HG02943 (cell line): ENCODE data around the gene ACTRT2.

Source experiments
- ATAC-seq: cut with Tn5 transposase; IDR thresholded peaks from one replicate; pipeline ENCODE4 v1.9.1; 2021; ENCODE audit warnings: mild to moderate bottlenecking, low read depth, moderate library complexity; ENCODE audit not compliant: unreplicated experiment

Gene ACTRT2

GRCh38 chr1:2983319-2983705 is 38.0 kb upstream of the ACTRT2 start:
- ATAC-seq = no peak

- ATAC-seq = no peak
Measured at GRCh38 chr1:2983706-2984398, 37.4 kb upstream of the ACTRT2 start.

DNA sequence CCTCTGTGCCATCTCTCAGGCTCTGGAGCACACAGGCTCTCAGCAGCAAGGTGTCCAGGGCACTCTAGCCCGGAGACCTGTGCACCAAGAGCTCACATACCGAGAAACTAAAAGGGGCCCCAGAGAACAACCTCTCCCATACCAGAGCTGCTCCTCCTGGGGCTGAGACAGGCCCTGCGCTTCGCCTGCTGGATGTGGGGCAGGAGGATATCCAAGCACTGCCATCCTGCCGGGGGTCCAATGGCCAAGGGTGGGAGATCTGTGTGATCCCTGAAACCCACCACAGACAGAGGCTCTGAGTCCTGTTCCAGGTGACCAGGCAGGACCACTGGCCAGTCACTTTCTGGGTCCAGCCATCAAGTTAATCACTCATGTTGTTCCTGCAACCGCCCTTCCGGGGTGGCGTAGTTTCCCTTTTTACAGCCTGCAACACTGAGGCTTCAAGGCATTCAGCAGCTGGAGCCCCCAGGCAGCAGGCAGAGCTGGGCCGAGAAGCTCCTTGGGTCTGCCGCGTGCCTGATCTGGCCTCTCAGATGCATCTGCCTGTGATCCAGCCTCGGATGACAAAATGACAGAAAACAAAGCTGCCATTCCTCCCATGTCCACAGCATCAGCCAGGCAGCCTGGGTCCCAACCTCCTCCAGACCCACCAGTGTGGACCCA is 36.7 kb upstream of the ACTRT2 start:
- ATAC-seq = no peak

- no peak for ATAC-seq
Measured at GRCh38 chr1:2985067-2985561, 36.2 kb upstream of the ACTRT2 start.

DNA sequence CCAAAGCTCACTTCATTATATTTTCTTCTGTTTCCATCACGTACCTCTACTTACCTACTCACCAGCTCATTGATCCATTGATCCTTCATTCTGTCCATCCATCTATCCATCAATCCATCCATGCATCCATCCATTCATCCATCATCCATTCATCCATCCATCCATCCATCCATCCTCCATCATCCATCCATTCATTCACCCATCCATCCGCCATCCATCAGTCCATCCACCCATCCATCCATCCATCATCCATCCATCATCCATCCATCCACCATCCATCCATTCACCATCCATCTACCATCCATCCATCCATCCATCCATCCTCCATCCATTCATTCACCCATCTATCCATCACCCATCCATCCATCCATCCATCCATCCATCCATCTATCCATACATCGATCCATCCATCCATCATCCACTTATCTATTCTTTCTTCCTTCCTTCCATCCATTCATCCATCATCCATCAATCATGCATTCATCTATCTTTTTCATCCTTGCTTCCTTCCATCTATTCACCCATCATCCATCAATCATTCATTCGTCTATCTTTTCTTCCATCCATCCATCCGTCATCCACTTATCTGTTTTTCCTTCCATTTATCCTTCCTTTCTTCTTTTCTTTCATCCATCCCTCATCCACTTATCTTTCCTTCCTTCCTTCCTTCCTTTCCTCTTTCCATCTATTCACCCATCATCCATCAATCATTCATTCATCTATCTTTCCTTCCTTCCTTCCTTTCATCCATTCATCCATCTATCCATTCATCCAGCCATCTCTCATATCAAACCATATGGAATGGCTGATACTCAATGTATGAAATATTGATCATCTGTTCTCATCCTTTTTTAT is 35.3 kb upstream of the ACTRT2 start:
- ATAC-seq = no peak

- no peak for ATAC-seq
Measured at GRCh38 chr1:2986549-2987305, 34.5 kb upstream of the ACTRT2 start.

DNA sequence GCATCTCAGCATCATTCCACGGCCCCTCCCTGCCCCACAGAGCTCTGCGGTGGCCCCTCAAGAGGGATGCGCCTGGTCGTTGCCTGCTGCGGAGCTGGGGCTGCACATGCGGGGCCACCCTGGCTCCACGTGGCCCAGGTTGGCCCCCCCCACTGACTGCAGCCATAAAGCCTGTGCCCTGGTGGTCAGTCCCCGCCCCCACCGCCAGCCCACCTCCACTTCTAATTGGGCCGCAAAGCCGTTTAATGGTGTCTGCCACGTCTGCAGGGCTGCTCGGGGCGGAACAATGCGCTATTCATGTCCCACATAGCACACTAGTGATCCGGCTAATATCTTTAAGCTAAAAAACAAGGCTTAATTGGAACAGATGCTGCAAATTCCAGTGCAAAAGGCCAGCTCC is 33.5 kb upstream of the ACTRT2 start:
- no peak for ATAC-seq

GRCh38 chr1:2988256-2988655 is 33.0 kb upstream of the ACTRT2 start:
- ATAC-seq = no peak

GRCh38 chr1:2989185-2989584 is 32.1 kb upstream of the ACTRT2 start:
- no peak for ATAC-seq

- ATAC-seq = no peak
Measured at GRCh38 chr1:2989976-2990375, 31.3 kb upstream of the ACTRT2 start.

DNA sequence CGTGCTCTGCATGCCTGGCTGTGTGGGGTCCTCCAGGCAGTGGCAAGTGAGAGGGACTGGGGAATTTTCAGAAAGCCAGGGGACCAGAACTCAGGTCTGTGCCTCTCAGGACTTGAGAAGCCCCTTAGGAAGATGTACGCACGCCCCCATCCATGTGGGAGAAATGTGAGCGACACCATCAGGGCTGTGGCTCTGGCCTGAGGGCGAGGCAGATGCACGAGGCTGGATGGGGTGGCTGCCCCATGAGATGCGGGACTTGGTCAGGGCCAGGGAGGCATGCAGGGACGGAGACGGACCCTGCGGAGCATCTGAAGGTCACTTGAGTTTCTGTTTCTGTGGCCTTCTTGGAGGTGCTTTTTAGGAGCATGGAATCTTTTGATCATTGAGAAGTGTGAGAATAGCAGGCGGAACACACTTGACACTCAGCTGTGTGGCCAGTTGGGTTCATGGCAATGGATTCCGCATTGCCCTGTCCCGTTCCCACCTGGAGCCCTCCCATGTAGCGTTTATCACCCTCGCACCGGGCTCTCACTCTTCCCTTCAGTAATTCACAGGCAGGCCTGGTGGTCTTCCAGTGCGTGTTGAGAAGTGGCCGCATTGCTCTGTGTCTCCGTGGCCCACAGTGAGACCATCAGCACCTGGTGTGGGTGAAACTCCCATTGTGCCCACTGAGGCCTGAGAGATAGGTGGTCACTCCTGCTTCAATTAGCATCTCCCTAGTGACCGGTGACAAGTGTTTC is 30.7 kb upstream of the ACTRT2 start:
- no peak for ATAC-seq

DNA sequence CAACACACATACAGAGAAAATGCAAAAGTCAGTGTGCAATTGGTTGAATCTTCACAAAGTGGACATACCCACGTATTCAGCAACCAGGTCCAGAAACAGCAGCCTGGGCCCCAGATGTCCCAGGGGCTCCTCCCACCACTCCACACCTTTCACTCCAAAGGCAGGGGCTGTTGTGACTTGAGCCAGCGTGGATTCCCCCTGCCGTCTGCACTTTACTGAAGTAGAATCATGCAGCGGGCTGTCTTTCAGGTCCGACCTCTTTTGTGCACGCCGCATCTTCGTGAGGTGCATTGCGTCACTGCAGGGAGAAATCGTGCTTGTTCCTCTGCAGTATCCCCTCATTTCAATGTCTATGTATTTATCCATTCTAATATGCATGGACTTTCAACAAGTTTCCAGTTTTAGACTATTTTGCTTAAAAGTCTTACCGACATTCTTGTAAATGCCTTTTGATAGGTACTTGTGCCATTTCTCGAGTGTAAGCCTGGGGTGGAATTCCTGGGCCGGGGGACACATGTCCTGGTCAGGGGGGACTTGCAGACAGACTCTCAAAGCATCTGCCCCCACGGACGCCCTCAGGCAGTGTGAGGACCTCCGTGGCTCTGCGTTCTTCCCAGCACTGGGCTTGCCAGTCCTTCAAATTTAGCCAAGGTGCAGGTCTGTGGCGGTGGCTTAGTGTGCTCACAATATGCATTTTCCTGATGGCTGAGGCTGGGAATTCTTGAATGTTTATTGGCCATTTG is 29.3 kb upstream of the ACTRT2 start:
- no peak for ATAC-seq

- no peak for ATAC-seq
Measured at GRCh38 chr1:2998503-2999100, 22.7 kb upstream of the ACTRT2 start.

GRCh38 chr1:2999138-2999537 is 22.1 kb upstream of the ACTRT2 start:
- ATAC-seq = no peak

GRCh38 chr1:2999571-2999970 is 21.7 kb upstream of the ACTRT2 start:
- ATAC-seq = no peak

DNA sequence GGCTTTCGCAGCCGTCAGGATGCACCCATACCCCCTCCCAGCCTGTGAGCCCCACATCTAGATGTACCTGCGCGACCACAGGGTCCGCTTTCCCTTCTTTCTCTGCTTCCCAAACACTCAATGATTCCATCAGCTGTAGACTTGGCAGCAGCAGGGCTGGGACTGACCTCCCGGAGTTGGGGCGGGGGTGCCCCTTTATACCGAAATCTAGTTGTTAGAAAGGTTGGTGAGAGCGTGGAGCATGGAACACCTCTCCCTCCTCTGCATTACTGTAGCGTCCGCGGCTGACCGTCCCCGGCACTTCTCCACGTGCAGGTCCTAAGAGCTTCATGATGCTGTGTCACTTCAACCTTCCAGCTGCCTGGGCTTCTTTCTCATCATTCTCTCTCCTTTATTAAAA is 21.1 kb upstream of the ACTRT2 start:
- no peak for ATAC-seq

- no peak for ATAC-seq
Measured at GRCh38 chr1:3000671-3001470, 20.4 kb upstream of the ACTRT2 start.
